ENCODE results near the gene RGP1.

The RGP1 gene

DNA sequence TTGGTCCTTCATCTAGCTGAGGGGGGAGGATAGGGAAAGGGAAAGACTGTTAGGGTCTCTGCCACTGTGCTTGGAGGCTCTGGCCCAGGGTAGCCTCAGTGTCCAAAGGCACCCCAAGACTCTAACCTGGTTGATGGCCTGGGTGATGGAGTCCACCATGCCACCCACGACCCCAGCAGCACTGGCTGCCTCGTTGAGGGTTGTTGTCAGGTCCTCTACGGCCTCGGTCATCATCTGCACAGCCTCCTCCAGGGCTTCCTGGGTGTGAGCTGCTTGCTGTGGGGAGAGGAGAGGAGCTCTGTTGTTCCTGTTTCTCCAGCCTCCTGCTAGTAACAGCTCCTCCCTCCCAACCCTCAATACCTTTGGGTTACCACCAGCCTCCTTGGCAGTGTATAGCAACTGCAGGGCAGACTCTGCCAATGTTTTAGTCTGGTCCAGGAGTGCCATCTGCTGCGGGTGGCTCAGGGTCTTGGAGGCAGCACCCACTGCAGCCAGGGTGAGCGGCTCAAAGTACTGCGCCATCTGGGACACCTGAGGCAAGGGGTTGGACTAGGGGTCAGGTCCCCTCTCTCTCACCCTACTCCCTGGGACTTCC lies 43.2 kb upstream of the RGP1 start:
- TF ChIP-seq, protein P1, sequence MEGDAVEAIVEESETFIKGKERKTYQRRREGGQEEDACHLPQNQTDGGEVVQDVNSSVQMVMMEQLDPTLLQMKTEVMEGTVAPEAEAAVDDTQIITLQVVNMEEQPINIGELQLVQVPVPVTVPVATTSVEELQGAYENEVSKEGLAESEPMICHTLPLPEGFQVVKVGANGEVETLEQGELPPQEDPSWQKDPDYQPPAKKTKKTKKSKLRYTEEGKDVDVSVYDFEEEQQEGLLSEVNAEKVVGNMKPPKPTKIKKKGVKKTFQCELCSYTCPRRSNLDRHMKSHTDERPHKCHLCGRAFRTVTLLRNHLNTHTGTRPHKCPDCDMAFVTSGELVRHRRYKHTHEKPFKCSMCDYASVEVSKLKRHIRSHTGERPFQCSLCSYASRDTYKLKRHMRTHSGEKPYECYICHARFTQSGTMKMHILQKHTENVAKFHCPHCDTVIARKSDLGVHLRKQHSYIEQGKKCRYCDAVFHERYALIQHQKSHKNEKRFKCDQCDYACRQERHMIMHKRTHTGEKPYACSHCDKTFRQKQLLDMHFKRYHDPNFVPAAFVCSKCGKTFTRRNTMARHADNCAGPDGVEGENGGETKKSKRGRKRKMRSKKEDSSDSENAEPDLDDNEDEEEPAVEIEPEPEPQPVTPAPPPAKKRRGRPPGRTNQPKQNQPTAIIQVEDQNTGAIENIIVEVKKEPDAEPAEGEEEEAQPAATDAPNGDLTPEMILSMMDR (IDR thresholded peaks at IDR 0.05; ENCODE audit: low read depth, low read length, missing control alignments), result no peak
- H3K4me3 ChIP-seq (replicated peaks; ENCODE audit: low read depth, low read length), result no peak overlapping the region
- DNase-seq (ENCODE audit: extremely low read depth, low read depth), result no peak

- TF ChIP-seq, protein P1 (IDR thresholded peaks at IDR 0.05; ENCODE audit: low read depth, low read length, missing control alignments), result no peak
- H3K4me3 ChIP-seq (replicated peaks; ENCODE audit: low read depth, low read length), result no peak overlapping the region
- DNase-seq (ENCODE audit: extremely low read depth, low read depth), result no peak
Measured at GRCh38 chr9:35706951-35707350, 42.1 kb upstream of the RGP1 start.

DNA sequence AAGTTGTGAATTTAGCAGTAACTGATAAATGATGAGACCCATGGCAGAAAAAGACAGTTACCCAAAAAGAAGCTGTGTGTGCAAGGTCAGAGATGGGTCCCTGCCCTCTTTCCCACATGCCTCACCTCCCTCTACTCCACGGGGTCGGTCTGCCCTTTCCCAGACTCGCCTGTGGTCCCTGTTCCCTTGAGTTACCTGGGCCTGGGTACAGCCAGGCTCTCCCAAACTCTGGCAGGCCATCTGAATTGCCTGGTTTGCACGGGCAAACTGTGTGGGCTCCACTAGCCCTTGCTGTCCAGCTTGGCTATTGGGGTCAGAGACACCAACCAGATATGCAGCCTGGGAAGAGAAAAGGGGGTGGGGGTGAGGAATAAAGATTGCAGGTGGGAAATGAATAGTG lies 40.9 kb upstream of the RGP1 start:
- no peak overlapping the region for H3K4me3 ChIP-seq (replicated peaks; ENCODE audit: low read depth, low read length)
- TF ChIP-seq, protein P1 (IDR thresholded peaks at IDR 0.05; ENCODE audit: low read depth, low read length, missing control alignments), result no peak
- no peak for DNase-seq (ENCODE audit: extremely low read depth, low read depth)

DNA sequence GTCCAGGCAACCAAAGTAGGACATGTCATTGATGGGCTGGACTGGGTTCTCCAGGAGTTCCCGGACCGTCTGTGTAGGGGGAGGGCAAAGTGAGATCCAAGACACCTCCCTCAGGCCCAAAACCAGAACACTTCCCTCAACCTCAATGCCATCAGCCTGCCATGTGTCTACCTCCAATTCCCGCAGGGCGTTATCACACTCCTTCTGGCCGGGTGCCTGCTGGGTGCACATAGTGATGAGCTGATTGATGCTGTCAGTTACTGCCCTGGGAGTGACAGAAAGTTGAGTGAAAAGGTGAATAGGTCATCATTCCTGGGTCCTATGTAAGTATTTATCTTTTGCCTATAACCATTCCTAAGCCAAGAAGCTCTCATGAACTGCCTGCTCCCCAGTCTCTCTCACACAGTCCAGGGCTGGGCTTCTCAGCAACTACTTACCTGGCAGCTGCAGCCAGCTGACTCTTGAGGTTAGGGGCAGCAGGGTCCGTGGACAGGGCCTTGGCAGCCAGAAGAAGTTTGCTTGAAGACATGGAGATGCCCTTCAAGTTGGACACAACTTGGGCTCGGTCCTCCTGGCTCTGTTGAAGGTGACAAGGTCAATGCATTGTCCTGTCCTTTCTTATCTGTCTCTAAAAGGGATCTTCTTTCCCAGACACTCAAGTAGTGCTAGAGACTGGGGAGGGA lies 38.1 kb upstream of the RGP1 start:
- TF ChIP-seq, protein P1 (IDR thresholded peaks at IDR 0.05; ENCODE audit: low read depth, low read length, missing control alignments), result no peak
- H3K4me3 ChIP-seq (replicated peaks; ENCODE audit: low read depth, low read length), result no peak overlapping the region
- DNase-seq (ENCODE audit: extremely low read depth, low read depth), result no peak

DNA sequence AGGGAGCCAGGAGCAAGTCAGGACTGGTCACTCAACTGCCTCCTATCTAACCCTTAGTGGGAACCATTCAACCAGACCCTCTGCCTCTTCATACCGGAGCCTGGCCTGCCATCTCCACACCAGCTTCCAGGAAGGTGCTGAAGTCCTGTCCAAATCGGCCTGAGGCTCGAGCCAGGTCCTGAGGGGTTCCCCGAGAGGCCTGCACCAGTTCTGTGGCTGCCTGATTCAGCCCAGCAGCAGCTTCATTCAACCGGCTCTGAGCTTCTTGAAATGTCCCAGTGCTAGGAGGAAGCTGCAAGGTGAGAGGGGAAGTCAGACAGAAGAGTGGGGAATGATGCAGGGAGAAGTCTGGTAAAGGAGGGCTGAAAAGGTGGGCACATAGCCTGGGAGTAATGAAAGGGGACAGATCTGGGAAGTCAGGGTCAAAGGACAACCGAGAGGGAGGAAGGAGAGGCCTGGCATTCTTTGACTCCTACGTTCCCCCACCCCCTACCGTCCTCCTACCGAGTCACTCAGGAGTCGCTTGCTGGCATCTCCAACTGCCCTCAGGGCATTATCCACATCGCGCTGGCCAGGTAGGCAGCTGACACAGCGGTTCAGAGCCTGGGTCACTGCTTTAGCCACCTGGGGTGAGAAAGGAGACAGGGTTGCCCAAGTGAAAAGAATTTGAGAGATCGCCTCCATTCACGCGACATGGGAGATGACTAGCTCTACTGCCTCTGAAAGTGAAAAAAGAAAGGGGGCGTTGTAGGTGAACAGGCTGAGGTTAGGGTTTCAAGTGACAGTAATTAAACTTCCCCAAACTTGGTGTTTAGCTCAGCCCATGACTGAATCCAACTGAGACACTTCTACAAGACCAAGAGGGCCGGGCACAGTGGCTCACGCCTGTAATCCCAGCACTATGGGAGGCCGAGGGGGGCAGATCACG lies 37.3 kb upstream of the RGP1 start:
- TF ChIP-seq, protein P1 (IDR thresholded peaks at IDR 0.05; ENCODE audit: low read depth, low read length, missing control alignments), result no peak
- no peak overlapping the region for H3K4me3 ChIP-seq (replicated peaks; ENCODE audit: low read depth, low read length)
- no peak for DNase-seq (ENCODE audit: extremely low read depth, low read depth)

GRCh38 chr9:35712762-35713400 lies 36.2 kb upstream of the RGP1 start:
- TF ChIP-seq, protein P1 (IDR thresholded peaks at IDR 0.05; ENCODE audit: low read depth, low read length, missing control alignments), result no peak
- no peak overlapping the region for H3K4me3 ChIP-seq (replicated peaks; ENCODE audit: low read depth, low read length)
- DNase-seq (ENCODE audit: extremely low read depth, low read depth), result no peak
